ENCODE measurements around the gene GINS2. TPM values are rescaled to one million over a fixed set of nuclear protein-coding genes. Genes with fewer than 3 reads are reported as not detected.

Gene GINS2
- total RNA-seq, 1 experiment from 2014 or later, result 27.0 TPM

- in situ Hi-C loops (cut with HindIII; ENCODE audit: low pct_unique_long_range_greater_than_20kb, low sequenced_read_pairs), result no loop called here
- DNase-seq (ENCODE audit: low read depth), result no peak
Measured at GRCh38 chr16:85627089-85627488, 61.7 kb downstream of the GINS2 start.

Other genes with a start within 250 kb of the GINS2 start
- 7.1 and 7.9 TPM in 2 replicates for gene GSE1, start 75.6 kb downstream of the GINS2 start, total RNA-seq (2014; rRNA removed; shearing (Covaris generic); ENCODE audit: low replicate concordance)
- 25.9 and 27.2 TPM in 2 replicates for gene C16orf74, start 62.1 kb upstream of the GINS2 start, total RNA-seq (2014; rRNA removed; shearing (Covaris generic); ENCODE audit: low replicate concordance)
- gene EMC8, start 110.6 kb upstream of the GINS2 start, total RNA-seq (2014; rRNA removed; shearing (Covaris generic); ENCODE audit: low replicate concordance), result 56.4 and 86.9 TPM in 2 replicates
- gene COX4I1, start 110.7 kb upstream of the GINS2 start, total RNA-seq (2014; rRNA removed; shearing (Covaris generic); ENCODE audit: low replicate concordance), result 914 and 925 TPM in 2 replicates
- gene IRF8, start 210.2 kb upstream of the GINS2 start, total RNA-seq (2014; rRNA removed; shearing (Covaris generic); ENCODE audit: low replicate concordance), result 5.4 and 20.0 TPM in 2 replicates

Measured in Caki2 (cell line).